ENCODE data around the gene MSTN. TPM values are rescaled to one million over a fixed set of nuclear protein-coding genes. Genes with fewer than 3 reads are reported as not detected.

The MSTN gene
- total RNA-seq, 4 donors from 2014 or later, result 0.13 to 0.21 (median 0.19) TPM; not detected in 1

DNA sequence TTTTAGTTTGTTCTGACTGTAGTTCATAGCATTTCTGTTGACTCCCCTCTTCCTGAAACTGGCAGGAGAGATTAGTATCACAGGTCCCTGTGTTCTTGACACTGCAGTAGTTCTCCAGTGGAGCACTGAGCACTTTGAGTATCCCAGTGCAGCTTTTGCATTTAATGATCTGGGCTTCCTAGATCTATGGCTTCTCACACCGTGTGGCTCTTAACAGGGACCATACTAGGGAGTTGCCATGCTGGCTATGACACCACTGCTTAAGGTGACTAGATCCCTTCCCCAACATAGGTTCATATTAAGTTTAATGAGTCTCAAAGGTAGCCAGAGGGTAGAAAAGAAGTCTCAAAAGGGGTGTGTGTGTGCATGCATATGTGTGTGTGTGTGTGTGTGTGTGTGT, 6.2 kb upstream of the MSTN start:
- TF ChIP-seq, protein P1, sequence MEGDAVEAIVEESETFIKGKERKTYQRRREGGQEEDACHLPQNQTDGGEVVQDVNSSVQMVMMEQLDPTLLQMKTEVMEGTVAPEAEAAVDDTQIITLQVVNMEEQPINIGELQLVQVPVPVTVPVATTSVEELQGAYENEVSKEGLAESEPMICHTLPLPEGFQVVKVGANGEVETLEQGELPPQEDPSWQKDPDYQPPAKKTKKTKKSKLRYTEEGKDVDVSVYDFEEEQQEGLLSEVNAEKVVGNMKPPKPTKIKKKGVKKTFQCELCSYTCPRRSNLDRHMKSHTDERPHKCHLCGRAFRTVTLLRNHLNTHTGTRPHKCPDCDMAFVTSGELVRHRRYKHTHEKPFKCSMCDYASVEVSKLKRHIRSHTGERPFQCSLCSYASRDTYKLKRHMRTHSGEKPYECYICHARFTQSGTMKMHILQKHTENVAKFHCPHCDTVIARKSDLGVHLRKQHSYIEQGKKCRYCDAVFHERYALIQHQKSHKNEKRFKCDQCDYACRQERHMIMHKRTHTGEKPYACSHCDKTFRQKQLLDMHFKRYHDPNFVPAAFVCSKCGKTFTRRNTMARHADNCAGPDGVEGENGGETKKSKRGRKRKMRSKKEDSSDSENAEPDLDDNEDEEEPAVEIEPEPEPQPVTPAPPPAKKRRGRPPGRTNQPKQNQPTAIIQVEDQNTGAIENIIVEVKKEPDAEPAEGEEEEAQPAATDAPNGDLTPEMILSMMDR (IDR thresholded peaks at IDR 0.05), result no peak
- no peak for TF ChIP-seq POLR2A (IDR thresholded peaks at IDR 0.05)
- WGBS, 2 donors, result 33 to 60% methylated on average over 1 of the region's 1 CpG
- Histone ChIP-seq H3K27me3 (no peaks in the 10 kb centered on the region), H3K9me3 (no peaks in the 10 kb centered on the region), H3K27ac (no peak overlapping the region), H3K4me3 (no peak overlapping the region), H3K4me1 (no peaks in the 10 kb centered on the region), H3K36me3 (no peaks in the 10 kb centered on the region)
- no peak for DNase-seq
- intact Hi-C loops (cut with DNase I), result loop anchor here (5.0 kb wide), 1 partner anchor 41 kb away; no protein-coding TSS in a partner anchor

DNA sequence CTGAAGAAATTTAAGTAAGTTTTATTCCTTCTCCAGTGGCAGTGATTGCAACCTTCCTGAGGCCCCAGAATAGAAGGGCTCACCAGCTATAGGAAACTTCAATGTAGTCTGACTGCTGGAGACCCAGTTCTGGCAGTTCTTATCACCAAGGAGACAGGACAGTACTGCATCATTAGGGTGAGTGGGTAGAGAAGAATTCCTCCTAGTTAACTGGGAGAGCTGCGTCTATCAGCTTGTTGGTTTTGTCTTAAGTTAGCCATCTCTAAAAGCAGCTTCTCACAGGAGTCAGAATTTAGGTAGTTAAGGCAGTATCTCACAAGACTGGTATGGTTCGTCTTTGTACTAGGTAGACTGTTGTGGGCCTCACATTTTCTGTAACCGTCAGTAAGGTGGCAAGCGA, 3.3 kb upstream of the MSTN start:
- intact Hi-C loops (cut with DNase I), result loop anchor here (5.0 kb wide), 1 partner anchor 39 kb away; no protein-coding TSS in a partner anchor
- no peak for DNase-seq
- no peaks in the 10 kb centered on the region for H3K4me1 ChIP-seq
- WGBS, 2 donors, result 84 to 87% methylated on average over 4 of the region's 4 CpGs
- H3K27ac ChIP-seq, result no peak overlapping the region
- no peak for TF ChIP-seq POLR2A (IDR thresholded peaks at IDR 0.05)
- TF ChIP-seq, protein P1 (IDR thresholded peaks at IDR 0.05), result no peak
- no peaks in the 10 kb centered on the region for H3K27me3 ChIP-seq
- H3K4me3 ChIP-seq, result no peak overlapping the region
- H3K9me3 ChIP-seq, result no peaks in the 10 kb centered on the region
- H3K36me3 ChIP-seq, result no peaks in the 10 kb centered on the region

DNA sequence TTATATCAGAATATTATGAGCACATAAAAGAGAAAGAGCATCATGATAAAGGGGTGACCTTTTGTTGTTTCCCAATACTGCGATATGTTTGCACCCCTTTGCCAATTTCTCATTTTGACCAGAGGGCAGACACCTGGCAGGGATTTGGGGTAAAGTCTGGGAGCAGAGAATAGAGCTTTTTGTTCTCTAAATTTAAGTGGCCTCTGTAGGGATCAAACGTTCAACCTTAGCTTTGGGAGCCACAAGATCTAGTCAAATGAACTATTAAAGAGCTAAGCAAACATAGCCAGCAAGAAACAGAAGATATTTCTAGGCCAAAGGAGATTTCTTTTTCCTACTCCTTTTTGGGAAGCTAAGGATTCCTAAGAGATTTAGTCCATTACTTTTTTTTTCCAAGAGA, 1.1 kb upstream of the MSTN start:
- Histone ChIP-seq H3K9me3 (no peaks in the 10 kb centered on the region), H3K27me3 (no peaks in the 10 kb centered on the region), H3K4me3 (no peak overlapping the region), H3K4me1 (no peaks in the 10 kb centered on the region), H3K36me3 (no peaks in the 10 kb centered on the region), H3K27ac (no peak overlapping the region)
- 42 to 45% methylated on average over 2 of the region's 2 CpGs for WGBS, 2 donors
- intact Hi-C loops (cut with DNase I), result no loop called here
- no peak for DNase-seq
- TF ChIP-seq POLR2A (IDR thresholded peaks at IDR 0.05), result no peak

DNA sequence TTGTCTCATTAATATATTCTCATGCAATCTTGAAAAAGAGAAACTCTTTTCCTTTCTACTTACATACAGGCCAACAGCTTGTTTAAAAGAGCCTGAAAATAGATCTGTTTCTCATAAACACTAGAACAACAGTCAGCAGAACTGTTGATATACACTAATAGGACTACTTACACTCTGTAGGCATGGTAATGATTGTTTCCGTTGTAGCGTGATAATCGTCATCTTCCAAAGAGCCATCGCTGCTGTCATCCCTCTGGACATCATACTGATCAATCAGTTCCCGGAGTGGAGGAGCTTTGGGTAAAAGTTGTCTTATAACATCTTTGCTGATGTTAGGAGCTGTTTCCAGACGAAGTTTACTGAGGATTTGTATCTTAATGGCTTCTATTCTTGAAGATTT, 476 bp downstream of the MSTN start:
- intact Hi-C loops (cut with DNase I), result no loop called here
- DNase-seq, result no peak
- TF ChIP-seq, protein P1 (IDR thresholded peaks at IDR 0.05), result no peak
- no peak for TF ChIP-seq POLR2A (IDR thresholded peaks at IDR 0.05)
- Histone ChIP-seq H3K4me3 (no peak overlapping the region), H3K36me3 (no peaks in the 10 kb centered on the region), H3K4me1 (no peaks in the 10 kb centered on the region), H3K9me3 (no peaks in the 10 kb centered on the region), H3K27ac (no peak overlapping the region), H3K27me3 (no peaks in the 10 kb centered on the region)
- 47 to 78% methylated on average over 6 of the region's 6 CpGs for WGBS, 2 donors

DNA sequence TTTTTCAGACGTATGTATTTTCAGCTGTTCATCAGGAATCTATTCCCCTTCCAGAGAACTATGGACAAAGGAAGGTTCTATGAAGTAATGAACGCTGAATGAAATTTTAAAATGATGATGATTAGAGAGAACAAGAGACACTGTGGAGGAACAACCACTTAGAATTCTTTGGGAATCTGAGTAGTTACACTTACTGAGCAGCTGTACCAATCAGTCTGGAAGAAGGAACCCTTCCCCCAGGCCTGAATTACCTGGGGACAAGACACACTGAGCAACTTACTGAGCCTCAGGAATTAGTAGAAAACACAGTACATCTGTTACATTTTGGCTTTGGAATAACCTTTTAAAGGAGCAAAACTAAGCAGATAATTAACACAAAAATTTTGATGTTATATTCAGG, 1.9 kb downstream of the MSTN start:
- Histone ChIP-seq H3K27me3 (no peaks in the 10 kb centered on the region), H3K36me3 (no peaks in the 10 kb centered on the region), H3K4me1 (no peaks in the 10 kb centered on the region), H3K9me3 (no peaks in the 10 kb centered on the region), H3K4me3 (no peak overlapping the region), H3K27ac (no peak overlapping the region)
- intact Hi-C loops (cut with DNase I), result no loop called here
- no peak for DNase-seq
- 82 to 84% methylated on average over 2 of the region's 2 CpGs for WGBS, 2 donors
- TF ChIP-seq POLR2A (IDR thresholded peaks at IDR 0.05), result no peak
- TF ChIP-seq, protein P1 (IDR thresholded peaks at IDR 0.05), result no peak

DNA sequence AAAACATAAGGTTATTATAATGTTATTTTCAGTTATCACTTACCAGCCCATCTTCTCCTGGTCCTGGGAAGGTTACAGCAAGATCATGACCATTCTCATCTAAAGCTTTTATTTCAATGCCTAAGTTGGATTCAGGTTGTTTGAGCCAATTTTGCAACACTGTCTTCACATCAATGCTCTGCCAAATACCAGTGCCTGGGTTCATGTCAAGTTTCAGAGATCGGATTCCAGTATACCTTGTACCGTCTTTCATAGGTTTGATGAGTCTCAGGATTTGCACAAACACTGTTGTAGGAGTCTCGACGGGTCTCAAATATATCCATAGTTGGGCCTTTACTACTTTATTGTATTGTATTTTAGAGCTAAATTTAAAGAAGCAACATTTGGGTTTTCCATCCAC, 2.5 kb downstream of the MSTN start:
- Histone ChIP-seq H3K27me3 (no peaks in the 10 kb centered on the region), H3K9me3 (no peaks in the 10 kb centered on the region), H3K36me3 (no peaks in the 10 kb centered on the region), H3K4me3 (no peak overlapping the region), H3K27ac (no peak overlapping the region), H3K4me1 (no peaks in the 10 kb centered on the region)
- 90 to 98% methylated on average over 4 of the region's 4 CpGs for WGBS, 2 donors
- intact Hi-C loops (cut with DNase I), result no loop called here
- DNase-seq, result no peak
- TF ChIP-seq, protein P1 (IDR thresholded peaks at IDR 0.05), result no peak
- TF ChIP-seq POLR2A (IDR thresholded peaks at IDR 0.05), result no peak
